Keratinocyte (primary cell): Measurements from ENCODE around the gene PNKP. TPM values are rescaled to one million over a fixed set of nuclear protein-coding genes. Genes with fewer than 3 reads are reported as not detected.

Experiments used
- DNase-seq: peaks from one replicate; pipeline ENCODE4 v3.0.0-alpha.2; 2011; ENCODE audit warnings: low read depth, missing footprints, low spot score
- FAIRE-seq: peaks from 2 replicates; lab custom pipeline; 2011; peaks lifted over from hg19 to GRCh38; lab: Jason Lieb, UNC
- H2AFZ ChIP-seq: 2 replicates; pipeline ENCODE4 v1.6.0; 2012; ENCODE audit warnings: low read length, control low read depth, inconsistent platforms; ENCODE audit not compliant: control insufficient read depth
- H3K27ac ChIP-seq: 2 replicates; pipeline ENCODE4 v1.5.1; 2011; ENCODE audit warnings: low read length; ENCODE audit not compliant: control insufficient read depth, insufficient read depth
- H3K27me3 ChIP-seq: 3 replicates; pipeline ENCODE4 v1.6.0; 2011; ENCODE audit warnings: low read length; ENCODE audit not compliant: control insufficient read depth, insufficient read depth; ENCODE audit errors: extremely low read depth
- H3K36me3 ChIP-seq, 2 experiments: 2 replicates in 1 of 2; 3 replicates in 1 of 2; pipeline ENCODE4 v1.5.1; 2011; ENCODE audit warnings: low read length in 2 of 2, mild to moderate bottlenecking in 1 of 2; ENCODE audit not compliant: control insufficient read depth in 2 of 2, insufficient read depth in 2 of 2; ENCODE audit errors: extremely low read depth in 1 of 2
- H3K4me1 ChIP-seq: 3 replicates; pipeline ENCODE4 v1.5.1; 2011; ENCODE audit warnings: low read length; ENCODE audit not compliant: control insufficient read depth, insufficient read depth; ENCODE audit errors: extremely low read depth
- H3K4me2 ChIP-seq: 3 replicates; pipeline ENCODE4 v1.6.0; 2011; ENCODE audit warnings: low read depth, low read length; ENCODE audit not compliant: control insufficient read depth, insufficient read depth; ENCODE audit errors: extremely low read depth
- H3K4me3 ChIP-seq, 3 experiments: fragments of 200-600 bp in 1 of 3; sonication (generic) in 1 of 3; 2 replicates in 2 of 3; 3 replicates in 1 of 3; pipeline ENCODE4 v1.5.1; 2011 to 2016; ENCODE audit warnings: low read length in 3 of 3, mild to moderate bottlenecking in 3 of 3, control low read depth in 2 of 3, inconsistent platforms in 1 of 3, low read depth in 1 of 3, mixed read lengths in 1 of 3, mixed run types in 1 of 3, moderate library complexity in 1 of 3; ENCODE audit not compliant: control insufficient read depth in 2 of 3, insufficient read depth in 2 of 3; ENCODE audit errors: extremely low read depth in 1 of 3
- H3K79me2 ChIP-seq: 2 replicates; pipeline ENCODE4 v1.6.0; 2012; ENCODE audit warnings: low read length; ENCODE audit not compliant: control insufficient read depth, insufficient read depth
- H3K9ac ChIP-seq: 3 replicates; pipeline ENCODE4 v1.6.0; 2011; ENCODE audit warnings: low read length; ENCODE audit not compliant: control insufficient read depth, insufficient read depth; ENCODE audit errors: extremely low read depth
- H3K9me1 ChIP-seq: 3 replicates; pipeline ENCODE4 v1.6.0; 2011; ENCODE audit warnings: low read length; ENCODE audit not compliant: control insufficient read depth, insufficient read depth; ENCODE audit errors: extremely low read depth
- H3K9me3 ChIP-seq: 2 replicates; pipeline ENCODE4 v1.5.1; 2012; ENCODE audit warnings: low read depth, low read length; ENCODE audit not compliant: control insufficient read depth
- H4K20me1 ChIP-seq: 3 replicates; pipeline ENCODE4 v1.6.0; 2011; ENCODE audit warnings: low read length; ENCODE audit not compliant: control insufficient read depth, insufficient read depth; ENCODE audit errors: extremely low read depth
- CTCF ChIP-seq, 3 experiments: IDR thresholded peaks in 1 of 3; conservative IDR thresholded peaks in 1 of 3; optimal IDR thresholded peaks in 1 of 3; 2 replicates in 2 of 3; 3 replicates in 1 of 3; pipeline versions ENCODE3 to v1.5.1; 2011; ENCODE audit warnings: low read length in 3 of 3, mild to moderate bottlenecking in 3 of 3, moderate library complexity in 2 of 3, control low read depth in 1 of 3, inconsistent platforms in 1 of 3; ENCODE audit not compliant: insufficient read depth in 2 of 3; ENCODE audit errors: extremely low read depth in 1 of 3
- EZH2 ChIP-seq: IDR thresholded peaks from one replicate; pipeline ENCODE4 v1.6.1; 2012; ENCODE audit warnings: inconsistent platforms, mild to moderate bottlenecking, low read length, moderate library complexity
- dilution Hi-C: fragments of 300-500 bp; cut with MboI; formaldehyde crosslinking; loops from one replicate; pipeline ENCODE4 v1.7.0; 2020; ENCODE audit warnings: low sequenced_read_pairs; ENCODE audit not compliant: extremely low pct_ligation_motif_present
- polyA plus RNA-seq, 5 experiments: library from polyadenylated mRNA; depleted of rRNA in 3 of 5; stranded (reverse) in 3 of 5; stranded (forward) in 1 of 5; unstranded in 1 of 5; fragments of >200 nt; gene quantifications; 1 replicate in 1 of 5; 2 replicates in 3 of 5; 3 replicates in 1 of 5; pipeline versions ENCODE4 v1.2.1 to v1.2.3, GENCODE V29; 2011 to 2012; ENCODE audit warnings: missing spikeins in 2 of 5, low read depth in 1 of 5, low replicate concordance in 1 of 5

The PNKP gene
- polyA plus RNA-seq, 1 donor (not counting 4 experiments of a cell fraction or from before 2014, with no cell fraction given), result 19.3 TPM

GRCh38 chr19:49818649-49819370, 48.6 kb downstream of the PNKP start:
- Histone ChIP-seq H3K9me1 (no peaks in the 10 kb centered on the region), H3K9me3 (no peaks in the 10 kb centered on the region), H3K4me1 (peaks cover 16% of the 10 kb centered on the region), H3K27ac (peak overlapping the region; percentile 99), H3K9ac (peak overlapping the region; percentile 97), H4K20me1 (no peaks in the 10 kb centered on the region), H3K36me3 (peaks cover 6 to 7% of the 10 kb centered on the region in 2 experiments), H2AFZ (peak overlapping the region; percentile 98), H3K4me2 (peak overlapping the region; percentile 80), H3K4me3 (peak overlapping the region; percentile 84 to 99 (median 98)), H3K27me3 (no peaks in the 10 kb centered on the region), H3K79me2 (peaks cover 32% of the 10 kb centered on the region)
- no peak for FAIRE-seq
- no peak for DNase-seq
- dilution Hi-C loops, result no loop called here
- no peak for TF ChIP-seq EZH2
- TF ChIP-seq CTCF (optimal IDR thresholded peaks at IDR 0.05 in 1 of 3, IDR thresholded peaks at IDR 0.05 in 1 of 3, conservative IDR thresholded peaks at IDR 0.05 in 1 of 3; ENCODE audit: extremely low read depth in 1 of 3, insufficient read depth in 2 of 3, low read length in 3 of 3), result no peak

- Histone ChIP-seq H3K9me3 (no peaks in the 10 kb centered on the region), H3K27ac (peak within 1 kb of the TSS; percentile 99), H3K4me3 (peak within 1 kb of the TSS; percentile 84 to 99 (median 98)), H3K4me1 (peaks cover 18% of the 10 kb centered on the region), H3K27me3 (no peaks in the 10 kb centered on the region), H3K9me1 (no peaks in the 10 kb centered on the region), H3K4me2 (peak within 1 kb of the TSS; percentile 80), H2AFZ (peak within 1 kb of the TSS; percentile 98), H3K9ac (peak within 1 kb of the TSS; percentile 97), H3K36me3 (peaks cover 3 to 6% of the 10 kb centered on the region in 2 experiments), H4K20me1 (no peaks in the 10 kb centered on the region), H3K79me2 (peaks cover 29% of the 10 kb centered on the region)
- DNase-seq (no peak), FAIRE-seq (no peak)
- dilution Hi-C loops, result no loop called here
- TF ChIP-seq EZH2 (no peak), CTCF (optimal IDR thresholded peaks at IDR 0.05 in 1 of 3, IDR thresholded peaks at IDR 0.05 in 1 of 3, conservative IDR thresholded peaks at IDR 0.05 in 1 of 3; ENCODE audit: extremely low read depth in 1 of 3, insufficient read depth in 2 of 3, low read length in 3 of 3) (peak in 2 of 3 experiments; percentile 8 to 32)
Observed at GRCh38 chr19:49817964-49818648, 49.3 kb downstream of the PNKP start, which contains the start of gene MED25. MED25 (plus strand) TSS chr19:49818289; CDS start chr19:49818342, 53 bp downstream.
